Left ventricle myocardium inferior (tissue), 1 donor: ENCODE data around the gene RPL32. TPM values are rescaled to one million over a fixed set of nuclear protein-coding genes. Genes with fewer than 3 reads are reported as not detected.

Source experiments
- DNase-seq: peaks from one replicate; pipeline ENCODE4 v3.0.0-alpha.2; 2020
- H3K27ac ChIP-seq: fragments of 200-600 bp; replicated peaks from 2 replicates; pipeline ENCODE4 v1.8.0; 2021
- H3K27me3 ChIP-seq: fragments of 200-600 bp; 2 replicates; pipeline ENCODE4 v1.8.0; 2021; ENCODE audit warnings: low read depth
- H3K36me3 ChIP-seq: fragments of 200-600 bp; 2 replicates; pipeline ENCODE4 v1.8.0; 2021
- H3K4me1 ChIP-seq: fragments of 200-600 bp; 2 replicates; pipeline ENCODE4 v1.8.0; 2021
- H3K4me3 ChIP-seq: fragments of 200-600 bp; 2 replicates; pipeline ENCODE4 v1.8.0; 2021; ENCODE audit warnings: mild to moderate bottlenecking, moderate library complexity
- H3K9me3 ChIP-seq: fragments of 200-600 bp; replicated peaks from 2 replicates; pipeline ENCODE4 v1.8.0; 2021
- CTCF ChIP-seq: fragments of 200-600 bp; IDR thresholded peaks from 2 replicates; pipeline ENCODE4 v1.8.0; 2021; ENCODE audit warnings: antibody characterized with exemption, mild to moderate bottlenecking, borderline replicate concordance
- intact Hi-C: fragments of 100-400 bp; cut with micrococcal nuclease; formaldehyde crosslinking; loops from one replicate; pipeline ENCODE4 v1.11.0; 2022
- total RNA-seq: library from RNA; stranded (reverse); fragmentation: NEBNext Ultra II Directional; extraction: Animal tissue kit (Norgen Biotek cat#: 25700); gene quantifications from one replicate; pipeline ENCODE4 v1.2.1, GENCODE V29; 2021
- donor health status: DM: no; HTN: yes; CAD: no; lungs with severe emphysema.

Gene RPL32
- total RNA-seq, 1 donor from 2014 or later, result 880 TPM

- H3K27me3 ChIP-seq, result no peaks in the 10 kb centered on the region
- DNase-seq, result no peak
- peaks cover 16% of the 10 kb centered on the region for H3K36me3 ChIP-seq
- no peaks in the 10 kb centered on the region for H3K9me3 ChIP-seq
- H3K4me3 ChIP-seq, result peak overlapping the region; percentile 79
- H3K27ac ChIP-seq, result peak overlapping the region; percentile 95
- H3K4me1 ChIP-seq, result peaks cover 44% of the 10 kb centered on the region
- intact Hi-C loops, result no loop called here
- TF ChIP-seq CTCF, result no peak
Measured at GRCh38 chr3:12799525-12800440, 41.6 kb downstream of the RPL32 start.

GRCh38 chr3:12798559-12799179 lies 42.7 kb downstream of the RPL32 start:
- peak overlapping the region; percentile 79 for H3K4me3 ChIP-seq
- intact Hi-C loops, result no loop called here

GRCh38 chr3:12797892-12798558 lies 43.3 kb downstream of the RPL32 start:
- no peak for TF ChIP-seq CTCF
- DNase-seq, result no peak
- H3K4me3 ChIP-seq, result peak overlapping the region; percentile 79
- H3K4me1 ChIP-seq, result peaks cover 44% of the 10 kb centered on the region
- no peaks in the 10 kb centered on the region for H3K27me3 ChIP-seq
- no peaks in the 10 kb centered on the region for H3K36me3 ChIP-seq
- peak overlapping the region; percentile 95 for H3K27ac ChIP-seq
- H3K9me3 ChIP-seq, result no peaks in the 10 kb centered on the region
- intact Hi-C loops, result no loop called here

More at GRCh38 chr3:12798559-12799179, 42.7 kb downstream of the RPL32 start:
- DNase-seq, result peak; percentile 63
- Histone ChIP-seq H3K36me3 (peaks cover 5% of the 10 kb centered on the region), H3K4me1 (peaks cover 44% of the 10 kb centered on the region), H3K9me3 (no peaks in the 10 kb centered on the region), H3K27ac (peak overlapping the region; percentile 95), H3K27me3 (no peaks in the 10 kb centered on the region)
- no peak for TF ChIP-seq CTCF

- intact Hi-C loops, result no loop called here
- H3K36me3 ChIP-seq, result no peaks in the 10 kb centered on the region
- no peaks in the 10 kb centered on the region for H3K27me3 ChIP-seq
- no peak for TF ChIP-seq CTCF
- H3K4me3 ChIP-seq, result peak overlapping the region; percentile 79
- H3K4me1 ChIP-seq, result peaks cover 44% of the 10 kb centered on the region
- DNase-seq, result no peak
- H3K9me3 ChIP-seq, result no peaks in the 10 kb centered on the region
- H3K27ac ChIP-seq, result peak overlapping the region; percentile 95
Measured at GRCh38 chr3:12797124-12797891, 44.1 kb downstream of the RPL32 start.
